Progenitor cell of endocrine pancreas (in vitro differentiated cells): ENCODE measurements around the gene PPARA. TPM values are rescaled to one million over a fixed set of nuclear protein-coding genes. Genes with fewer than 3 reads are reported as not detected.
"Not testable (repeated sequence)": the region's sequence is repeated elsewhere in the genome, so short reads cannot be mapped to it uniquely, and the experiment has no call there.

Experiments
- DNase-seq: peaks from one replicate; pipeline ENCODE4 v3.0.0; 2021; ENCODE audit warnings: low spot score; ENCODE audit not compliant: unreplicated experiment
- H3K27ac Mint-ChIP-seq: 2 replicates; pipeline ENCODE4 v1.8.0; 2021; ENCODE audit warnings: mild to moderate bottlenecking, moderate library complexity, mixed read lengths
- H3K27me3 Mint-ChIP-seq: 2 replicates; pipeline ENCODE4 v1.8.0; 2021; ENCODE audit warnings: mixed read lengths
- H3K36me3 Mint-ChIP-seq: 2 replicates; pipeline ENCODE4 v1.8.0; 2022; ENCODE audit warnings: mixed read lengths; ENCODE audit not compliant: insufficient read depth
- H3K4me1 Mint-ChIP-seq: 2 replicates; pipeline ENCODE4 v1.8.0; 2021; ENCODE audit warnings: low read depth, mixed read lengths
- H3K4me3 Mint-ChIP-seq: 2 replicates; pipeline ENCODE4 v1.8.0; 2021; ENCODE audit warnings: low read depth, mild to moderate bottlenecking, moderate library complexity, mixed read lengths
- H3K9me3 Mint-ChIP-seq: 2 replicates; pipeline ENCODE4 v1.8.0; 2021; ENCODE audit warnings: low read depth, mixed read lengths
- CTCF ChIP-seq: fragments of 200-600 bp; sonication (generic); IDR thresholded peaks from one replicate; pipeline ENCODE4 v1.5.0; 2021; ENCODE audit warnings: antibody characterized with exemption, mild to moderate bottlenecking; ENCODE audit not compliant: unreplicated experiment
- total RNA-seq: library from RNA; stranded (reverse); gene quantifications from 2 replicates; pipeline ENCODE4 v1.2.1, GENCODE V29; 2021

The PPARA gene
- total RNA-seq, 1 donor from 2014 or later: 33.5 TPM

GRCh38 chr22:46192210-46192993 lies 42.1 kb downstream of the PPARA start:
- Mint-ChIP-seq H3K9me3 (peaks cover 4% of the 10 kb centered on the region), H3K27me3 (no peaks in the 10 kb centered on the region), H3K27ac (no peak overlapping the region), H3K4me1 (peaks cover 5% of the 10 kb centered on the region), H3K4me3 (no peak overlapping the region), H3K36me3 (peaks cover 14% of the 10 kb centered on the region)
- no peak for TF ChIP-seq CTCF
- DNase-seq: no peak

GRCh38 chr22:46193898-46194310 lies 43.6 kb downstream of the PPARA start:
- DNase-seq: no peak
- TF ChIP-seq CTCF: no peak
- Mint-ChIP-seq H3K4me3 (no peak overlapping the region), H3K36me3 (peaks cover 15% of the 10 kb centered on the region), H3K4me1 (peaks cover 5% of the 10 kb centered on the region), H3K27ac (no peak overlapping the region), H3K27me3 (no peaks in the 10 kb centered on the region), H3K9me3 (peaks cover 4% of the 10 kb centered on the region)

GRCh38 chr22:46195487-46196165 lies 45.3 kb downstream of the PPARA start:
- Mint-ChIP-seq H3K4me1 (peaks cover 3% of the 10 kb centered on the region), H3K27ac (no peak overlapping the region), H3K9me3 (peaks cover 4% of the 10 kb centered on the region), H3K36me3 (peaks cover 18% of the 10 kb centered on the region), H3K4me3 (no peak overlapping the region), H3K27me3 (no peaks in the 10 kb centered on the region)
- no peak for DNase-seq
- no peak for TF ChIP-seq CTCF

- Mint-ChIP-seq H3K4me3 (no peak overlapping the region), H3K4me1 (peaks cover 6% of the 10 kb centered on the region), H3K27ac (no peak overlapping the region), H3K36me3 (peaks cover 18% of the 10 kb centered on the region), H3K9me3 (peaks cover 4% of the 10 kb centered on the region), H3K27me3 (no peaks in the 10 kb centered on the region)
- no peak for TF ChIP-seq CTCF
- DNase-seq: no peak
Observed at GRCh38 chr22:46196278-46196677, 46.0 kb downstream of the PPARA start.

GRCh38 chr22:46198274-46198673 lies 47.9 kb downstream of the PPARA start:
- H3K9me3 Mint-ChIP-seq: no peaks in the 10 kb centered on the region
- no peak for DNase-seq
- H3K4me3 Mint-ChIP-seq: no peak overlapping the region
- peaks cover 13% of the 10 kb centered on the region for H3K36me3 Mint-ChIP-seq
- no peak overlapping the region for H3K27ac Mint-ChIP-seq
- H3K27me3 Mint-ChIP-seq: no peaks in the 10 kb centered on the region
- peaks cover 12% of the 10 kb centered on the region for H3K4me1 Mint-ChIP-seq
- no peak for TF ChIP-seq CTCF

GRCh38 chr22:46198806-46199205 lies 48.5 kb downstream of the PPARA start:
- not testable (repeated sequence) for H3K27me3 Mint-ChIP-seq, DNase-seq, H3K4me3 Mint-ChIP-seq, H3K9me3 Mint-ChIP-seq, H3K27ac Mint-ChIP-seq
- Mint-ChIP-seq H3K36me3 (peaks cover 18% of the 10 kb centered on the region), H3K4me1 (peaks cover 12% of the 10 kb centered on the region)
